ENCODE results near the gene BRINP3. TPM values are rescaled to one million over a fixed set of nuclear protein-coding genes. Genes with fewer than 3 reads are reported as not detected.

The BRINP3 gene
- total RNA-seq, 2 donors from 2014 or later = 3.0 to 17.0 TPM

DNA sequence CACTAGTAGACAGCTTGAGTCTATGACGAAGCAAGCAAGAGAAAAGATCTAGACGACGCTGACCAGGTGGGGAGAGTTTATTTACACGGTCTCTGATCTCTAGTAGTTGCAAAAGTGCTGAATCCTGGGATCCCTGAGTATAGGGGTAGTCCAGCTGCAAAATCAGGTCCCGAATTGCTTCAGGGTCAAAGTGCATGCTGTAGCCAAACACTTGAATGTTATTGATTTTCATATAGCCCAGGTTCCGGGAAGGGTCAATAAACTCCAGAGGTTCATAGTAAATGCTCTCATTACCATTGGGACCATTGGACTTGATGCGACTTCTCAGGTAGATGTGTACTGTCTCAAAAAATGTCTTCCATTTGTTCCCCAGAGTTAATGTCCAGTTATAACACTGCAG, 379.6 kb downstream of the BRINP3 start:
- no peaks in the 10 kb centered on the region for H3K9me3 ChIP-seq
- DNase-seq (ENCODE audit: low spot score) = no peak
- TF ChIP-seq POLR2AphosphoS5 (IDR thresholded peaks at IDR 0.05) = no peak
- TF ChIP-seq, protein P1, sequence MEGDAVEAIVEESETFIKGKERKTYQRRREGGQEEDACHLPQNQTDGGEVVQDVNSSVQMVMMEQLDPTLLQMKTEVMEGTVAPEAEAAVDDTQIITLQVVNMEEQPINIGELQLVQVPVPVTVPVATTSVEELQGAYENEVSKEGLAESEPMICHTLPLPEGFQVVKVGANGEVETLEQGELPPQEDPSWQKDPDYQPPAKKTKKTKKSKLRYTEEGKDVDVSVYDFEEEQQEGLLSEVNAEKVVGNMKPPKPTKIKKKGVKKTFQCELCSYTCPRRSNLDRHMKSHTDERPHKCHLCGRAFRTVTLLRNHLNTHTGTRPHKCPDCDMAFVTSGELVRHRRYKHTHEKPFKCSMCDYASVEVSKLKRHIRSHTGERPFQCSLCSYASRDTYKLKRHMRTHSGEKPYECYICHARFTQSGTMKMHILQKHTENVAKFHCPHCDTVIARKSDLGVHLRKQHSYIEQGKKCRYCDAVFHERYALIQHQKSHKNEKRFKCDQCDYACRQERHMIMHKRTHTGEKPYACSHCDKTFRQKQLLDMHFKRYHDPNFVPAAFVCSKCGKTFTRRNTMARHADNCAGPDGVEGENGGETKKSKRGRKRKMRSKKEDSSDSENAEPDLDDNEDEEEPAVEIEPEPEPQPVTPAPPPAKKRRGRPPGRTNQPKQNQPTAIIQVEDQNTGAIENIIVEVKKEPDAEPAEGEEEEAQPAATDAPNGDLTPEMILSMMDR (IDR thresholded peaks at IDR 0.05) = no peak
- TF ChIP-seq POLR2A (IDR thresholded peaks at IDR 0.05) = no peak
- H3K4me1 ChIP-seq (replicated peaks) = no peaks in the 10 kb centered on the region
- intact Hi-C loops (cut with DNase I) = no loop called here
- no peak overlapping the region for H3K4me3 ChIP-seq
- no peaks in the 10 kb centered on the region for H3K27me3 ChIP-seq (replicated peaks; ENCODE audit: insufficient read depth)
- H3K36me3 ChIP-seq = no peaks in the 10 kb centered on the region
- WGBS = 85% methylated on average over 7 of the region's 7 CpGs
- no peak overlapping the region for H3K27ac ChIP-seq

DNA sequence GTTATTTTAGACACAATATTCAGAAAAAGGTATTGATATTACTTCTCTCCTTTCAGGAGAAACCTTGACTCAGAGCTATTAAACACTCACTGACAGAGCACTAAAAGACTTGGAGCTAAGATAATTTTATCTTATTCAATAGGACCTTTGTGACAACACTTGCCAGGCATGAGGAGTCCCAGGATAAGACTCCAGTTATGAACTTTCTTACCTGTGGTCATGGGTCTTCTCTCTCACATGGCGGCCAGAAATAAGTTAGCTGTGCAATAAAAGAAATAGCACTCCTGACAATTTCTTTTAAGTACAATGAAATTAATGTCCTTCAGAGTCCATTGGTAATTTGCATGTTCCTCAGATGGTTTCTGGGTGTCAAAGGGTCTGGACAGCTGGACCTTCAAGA, 382.1 kb downstream of the BRINP3 start:
- 96% methylated on average over 1 of the region's 1 CpG for WGBS

DNA sequence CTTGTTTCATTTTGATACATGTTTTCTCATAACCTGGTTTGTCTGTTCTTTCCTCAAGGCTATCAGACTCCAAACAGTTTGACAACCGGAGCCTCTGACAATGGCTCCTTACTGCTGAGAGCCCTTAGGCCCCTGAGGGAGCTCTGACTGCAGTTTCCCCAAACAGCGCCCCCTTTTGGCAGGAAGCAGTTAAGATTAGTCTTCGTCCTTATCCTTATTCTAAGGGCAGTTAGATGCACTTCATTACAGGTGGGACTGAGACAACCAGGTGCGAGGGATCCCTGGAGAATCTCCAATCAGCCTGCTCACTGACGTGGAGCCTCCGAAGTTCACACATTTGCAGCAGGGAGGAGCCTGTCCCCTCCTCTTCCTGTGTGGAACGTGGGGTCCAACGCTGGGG, 393.1 kb downstream of the BRINP3 start:
- Histone ChIP-seq H3K4me1 (replicated peaks) (no peaks in the 10 kb centered on the region), H3K9me3 (no peaks in the 10 kb centered on the region), H3K27ac (no peak overlapping the region), H3K36me3 (no peaks in the 10 kb centered on the region), H3K4me3 (no peak overlapping the region), H3K27me3 (replicated peaks; ENCODE audit: insufficient read depth) (no peaks in the 10 kb centered on the region)
- 79% methylated on average over 8 of the region's 8 CpGs for WGBS
- TF ChIP-seq POLR2A (IDR thresholded peaks at IDR 0.05) (no peak), POLR2AphosphoS5 (IDR thresholded peaks at IDR 0.05) (no peak)
- TF ChIP-seq, protein P1 (IDR thresholded peaks at IDR 0.05) = peak in 1 of 4 experiments; percentile 13
- intact Hi-C loops (cut with DNase I) = no loop called here
- DNase-seq (ENCODE audit: low spot score) = no peak

More for the DNA sequence above, 382.1 kb downstream of the BRINP3 start:
- TF ChIP-seq POLR2AphosphoS5 (IDR thresholded peaks at IDR 0.05) = no peak
- TF ChIP-seq POLR2A (IDR thresholded peaks at IDR 0.05) = no peak
- TF ChIP-seq, protein P1 (IDR thresholded peaks at IDR 0.05) = no peak
- no peaks in the 10 kb centered on the region for H3K36me3 ChIP-seq
- no peak overlapping the region for H3K4me3 ChIP-seq
- no peaks in the 10 kb centered on the region for H3K4me1 ChIP-seq (replicated peaks)
- no peak for DNase-seq (ENCODE audit: low spot score)
- no peak overlapping the region for H3K27ac ChIP-seq
- no peaks in the 10 kb centered on the region for H3K9me3 ChIP-seq
- H3K27me3 ChIP-seq (replicated peaks; ENCODE audit: insufficient read depth) = no peaks in the 10 kb centered on the region
- intact Hi-C loops (cut with DNase I) = no loop called here

DNA sequence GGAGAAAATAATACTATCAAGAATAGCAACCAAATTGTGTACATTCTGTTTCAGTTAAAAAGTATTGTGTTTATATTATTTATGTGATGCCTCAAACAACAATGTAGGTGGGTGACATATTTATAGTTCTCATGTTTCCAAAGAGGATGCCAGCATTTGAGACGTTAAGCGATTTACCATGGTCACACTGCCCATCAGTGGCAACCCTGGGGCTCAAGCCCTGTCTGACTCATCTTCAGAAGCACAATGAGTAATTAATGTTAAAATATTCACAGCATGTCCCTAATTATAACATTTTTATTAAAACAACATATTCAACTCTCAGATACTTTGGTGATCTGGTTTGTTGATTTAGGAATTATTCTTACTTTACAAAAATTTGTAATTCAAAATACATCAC, 409.4 kb downstream of the BRINP3 start:
- Histone ChIP-seq H3K36me3 (no peaks in the 10 kb centered on the region), H3K4me3 (no peak overlapping the region), H3K4me1 (replicated peaks) (no peaks in the 10 kb centered on the region), H3K27ac (no peak overlapping the region), H3K9me3 (no peaks in the 10 kb centered on the region), H3K27me3 (replicated peaks; ENCODE audit: insufficient read depth) (no peaks in the 10 kb centered on the region)
- TF ChIP-seq, protein P1 (IDR thresholded peaks at IDR 0.05) = no peak
- TF ChIP-seq POLR2AphosphoS5 (IDR thresholded peaks at IDR 0.05) = no peak
- TF ChIP-seq POLR2A (IDR thresholded peaks at IDR 0.05) = no peak
- DNase-seq (ENCODE audit: low spot score) = no peak
- intact Hi-C loops (cut with DNase I) = no loop called here
- WGBS = 43% methylated on average over 2 of the region's 2 CpGs

DNA sequence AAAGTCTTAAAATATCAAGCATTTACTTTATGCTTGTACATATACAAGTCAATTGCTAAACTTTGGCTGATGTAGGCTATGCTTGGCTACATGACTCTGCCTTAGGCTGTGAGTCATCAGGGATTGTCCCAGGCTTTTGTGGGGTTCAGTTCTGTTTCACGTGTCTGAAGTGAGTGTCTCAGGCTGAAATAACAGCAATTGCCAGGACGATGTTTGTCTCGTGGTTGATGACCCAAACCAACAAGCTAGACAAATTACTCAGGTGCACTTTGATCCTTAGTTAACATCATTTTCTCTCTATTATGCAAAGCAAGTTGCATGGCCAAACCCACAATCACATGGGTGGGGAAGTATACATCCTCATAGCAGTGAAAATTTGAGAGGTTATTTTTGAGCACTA, 410.1 kb downstream of the BRINP3 start:
- TF ChIP-seq, protein P1 (IDR thresholded peaks at IDR 0.05) = no peak
- TF ChIP-seq POLR2AphosphoS5 (IDR thresholded peaks at IDR 0.05) (no peak), POLR2A (IDR thresholded peaks at IDR 0.05) (no peak)
- 41% methylated on average over 3 of the region's 3 CpGs for WGBS

More for the DNA sequence above, 410.1 kb downstream of the BRINP3 start:
- no peak for DNase-seq (ENCODE audit: low spot score)
- no peak overlapping the region for H3K27ac ChIP-seq
- no peaks in the 10 kb centered on the region for H3K9me3 ChIP-seq
- intact Hi-C loops (cut with DNase I) = no loop called here
- H3K4me3 ChIP-seq = no peak overlapping the region
- no peaks in the 10 kb centered on the region for H3K36me3 ChIP-seq
- H3K4me1 ChIP-seq (replicated peaks) = no peaks in the 10 kb centered on the region
- H3K27me3 ChIP-seq (replicated peaks; ENCODE audit: insufficient read depth) = no peaks in the 10 kb centered on the region
